ENCODE data around the gene MKX.
"Not testable (repeated sequence)": the region's sequence is repeated elsewhere in the genome, so short reads cannot be mapped to it uniquely, and the experiment has no call there.

The MKX gene

DNA sequence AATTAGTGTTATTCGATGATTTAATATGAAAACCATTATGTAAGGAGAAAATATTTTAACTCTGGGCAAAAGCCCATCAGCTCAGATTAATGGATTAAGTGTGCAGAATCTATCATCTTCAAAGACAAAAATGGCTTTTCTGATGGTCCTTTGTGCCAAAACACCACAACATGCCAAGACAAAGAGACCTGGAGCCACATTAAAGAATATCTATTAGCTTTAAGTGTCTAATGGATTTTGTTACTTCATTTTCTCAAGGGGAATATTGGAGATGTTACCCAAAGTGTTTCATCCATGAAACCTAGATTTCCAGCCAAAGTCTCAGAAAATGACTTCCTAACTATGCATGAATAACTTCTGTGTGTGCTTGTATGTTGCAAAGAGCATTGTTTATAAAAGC is 57.3 kb downstream of the MKX start:
- in situ Hi-C loops (cut with MboI; ENCODE audit: low sequenced_read_pairs, unreplicated experiment), result no loop called here
- TF ChIP-seq, protein P1, sequence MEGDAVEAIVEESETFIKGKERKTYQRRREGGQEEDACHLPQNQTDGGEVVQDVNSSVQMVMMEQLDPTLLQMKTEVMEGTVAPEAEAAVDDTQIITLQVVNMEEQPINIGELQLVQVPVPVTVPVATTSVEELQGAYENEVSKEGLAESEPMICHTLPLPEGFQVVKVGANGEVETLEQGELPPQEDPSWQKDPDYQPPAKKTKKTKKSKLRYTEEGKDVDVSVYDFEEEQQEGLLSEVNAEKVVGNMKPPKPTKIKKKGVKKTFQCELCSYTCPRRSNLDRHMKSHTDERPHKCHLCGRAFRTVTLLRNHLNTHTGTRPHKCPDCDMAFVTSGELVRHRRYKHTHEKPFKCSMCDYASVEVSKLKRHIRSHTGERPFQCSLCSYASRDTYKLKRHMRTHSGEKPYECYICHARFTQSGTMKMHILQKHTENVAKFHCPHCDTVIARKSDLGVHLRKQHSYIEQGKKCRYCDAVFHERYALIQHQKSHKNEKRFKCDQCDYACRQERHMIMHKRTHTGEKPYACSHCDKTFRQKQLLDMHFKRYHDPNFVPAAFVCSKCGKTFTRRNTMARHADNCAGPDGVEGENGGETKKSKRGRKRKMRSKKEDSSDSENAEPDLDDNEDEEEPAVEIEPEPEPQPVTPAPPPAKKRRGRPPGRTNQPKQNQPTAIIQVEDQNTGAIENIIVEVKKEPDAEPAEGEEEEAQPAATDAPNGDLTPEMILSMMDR (IDR thresholded peaks at IDR 0.05; ENCODE audit: borderline replicate concordance, control extremely low read depth, extremely low read depth, insufficient read depth, missing control alignments), result no peak
- DNase-seq (ENCODE audit: low spot score), result no peak

DNA sequence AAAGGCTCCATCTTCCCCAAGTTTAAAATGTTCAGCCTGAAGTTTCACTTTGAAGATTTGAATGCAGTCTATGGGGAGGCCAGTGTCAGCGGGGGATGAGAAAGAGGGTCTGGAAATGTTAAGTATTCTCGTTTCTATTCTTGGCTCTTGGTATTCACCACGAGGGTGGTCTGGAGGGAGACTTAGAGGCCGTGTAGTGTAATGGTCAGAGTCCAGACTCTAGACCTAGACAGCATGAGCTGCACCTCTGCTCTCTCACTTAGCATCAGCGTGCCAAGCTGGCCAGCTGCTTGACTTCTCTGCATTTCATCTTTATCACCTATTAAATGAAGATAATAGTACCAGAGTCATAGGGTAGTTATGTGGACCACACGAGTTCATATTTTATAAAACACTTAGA is 57.9 kb downstream of the MKX start:
- DNase-seq (ENCODE audit: low spot score), result no peak
- TF ChIP-seq, protein P1 (IDR thresholded peaks at IDR 0.05; ENCODE audit: borderline replicate concordance, control extremely low read depth, extremely low read depth, insufficient read depth, missing control alignments), result no peak
- in situ Hi-C loops (cut with MboI; ENCODE audit: low sequenced_read_pairs, unreplicated experiment), result no loop called here

DNA sequence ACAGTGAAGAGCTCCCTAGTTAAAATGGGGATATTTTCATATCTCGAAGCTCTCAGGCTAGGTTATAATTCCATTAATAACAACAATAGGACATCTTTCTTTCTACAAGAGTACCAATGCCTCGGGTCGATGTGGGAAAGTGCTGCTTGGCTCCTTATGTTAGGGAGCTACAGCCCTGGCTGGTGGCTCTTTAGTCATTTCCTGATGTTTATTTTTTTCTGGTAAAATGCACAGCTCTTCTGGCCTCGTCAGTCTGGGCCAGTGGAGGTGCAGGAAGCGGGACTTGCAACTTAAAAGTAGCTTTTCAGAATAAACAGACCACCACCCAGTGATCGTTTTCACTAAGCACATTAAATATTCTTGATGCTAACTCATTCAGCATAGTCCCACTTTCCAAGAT is 58.3 kb downstream of the MKX start:
- TF ChIP-seq, protein P1 (IDR thresholded peaks at IDR 0.05; ENCODE audit: borderline replicate concordance, control extremely low read depth, extremely low read depth, insufficient read depth, missing control alignments), result no peak
- in situ Hi-C loops (cut with MboI; ENCODE audit: low sequenced_read_pairs, unreplicated experiment), result no loop called here
- no peak for DNase-seq (ENCODE audit: low spot score)

DNA sequence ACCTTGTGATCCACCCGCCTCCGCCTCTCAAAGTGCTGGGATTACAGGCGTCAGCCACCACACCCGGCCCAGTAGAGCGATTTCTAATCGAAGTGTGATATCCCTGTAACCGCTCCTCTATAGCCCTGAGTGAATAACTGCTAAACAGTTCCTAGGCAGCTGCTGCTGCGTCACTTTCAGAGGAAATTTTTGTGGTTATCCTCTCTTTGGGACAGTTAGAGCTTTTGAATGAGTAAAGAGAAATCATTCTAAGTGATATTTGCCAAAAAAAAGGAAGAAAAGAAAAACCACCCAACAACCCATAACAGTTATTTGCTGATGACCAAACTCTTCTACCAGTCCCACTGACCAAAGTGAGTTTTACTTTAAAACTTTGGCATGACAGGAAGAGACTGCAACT is 59.9 kb downstream of the MKX start:
- DNase-seq (ENCODE audit: low spot score), result no peak
- in situ Hi-C loops (cut with MboI; ENCODE audit: low sequenced_read_pairs, unreplicated experiment), result no loop called here
- TF ChIP-seq, protein P1 (IDR thresholded peaks at IDR 0.05; ENCODE audit: borderline replicate concordance, control extremely low read depth, extremely low read depth, insufficient read depth, missing control alignments), result no peak

DNA sequence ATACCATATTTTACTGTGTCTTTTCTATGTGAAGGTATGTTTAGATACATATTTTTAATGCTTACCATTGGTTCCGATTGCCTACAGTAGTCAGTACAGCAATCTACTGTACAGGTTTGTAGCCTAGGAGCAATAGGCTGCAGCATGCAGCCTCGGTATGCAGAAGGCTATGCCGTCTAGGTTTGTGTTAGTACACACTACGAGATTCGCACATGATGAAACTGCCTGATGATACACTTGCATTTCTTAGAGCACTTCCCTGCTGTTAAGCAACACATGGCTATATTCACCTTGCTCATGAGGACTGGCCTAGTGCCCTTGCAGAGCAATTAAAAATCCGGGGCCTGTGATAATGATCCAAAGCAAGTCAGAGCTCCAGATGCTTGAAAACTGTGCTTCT is 62.4 kb downstream of the MKX start:
- in situ Hi-C loops (cut with MboI; ENCODE audit: low sequenced_read_pairs, unreplicated experiment), result no loop called here
- DNase-seq (ENCODE audit: low spot score), result no peak
- TF ChIP-seq, protein P1 (IDR thresholded peaks at IDR 0.05; ENCODE audit: borderline replicate concordance, control extremely low read depth, extremely low read depth, insufficient read depth, missing control alignments), result no peak

DNA sequence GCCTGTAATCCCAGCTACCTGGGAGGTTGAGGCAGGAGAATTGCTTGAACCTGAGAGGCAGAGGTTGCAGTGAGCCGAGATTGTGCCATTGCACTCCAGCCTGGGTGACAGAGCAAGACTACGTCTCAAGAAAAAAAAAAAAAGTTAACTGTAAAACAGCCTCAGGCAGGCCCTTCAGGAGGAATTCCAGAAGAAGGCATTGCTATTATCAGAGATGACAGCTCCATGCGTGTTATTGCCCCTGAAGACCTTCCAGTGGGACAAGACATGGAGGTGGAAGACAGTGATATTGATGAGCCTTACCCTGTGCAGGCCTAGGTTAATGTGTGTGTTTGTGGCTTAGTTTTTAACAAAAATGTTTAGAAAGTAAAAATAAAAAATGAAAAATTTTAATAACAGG is 63.8 kb downstream of the MKX start:
- in situ Hi-C loops (cut with MboI; ENCODE audit: low sequenced_read_pairs, unreplicated experiment); DNase-seq (ENCODE audit: low spot score): not testable (repeated sequence)

DNA sequence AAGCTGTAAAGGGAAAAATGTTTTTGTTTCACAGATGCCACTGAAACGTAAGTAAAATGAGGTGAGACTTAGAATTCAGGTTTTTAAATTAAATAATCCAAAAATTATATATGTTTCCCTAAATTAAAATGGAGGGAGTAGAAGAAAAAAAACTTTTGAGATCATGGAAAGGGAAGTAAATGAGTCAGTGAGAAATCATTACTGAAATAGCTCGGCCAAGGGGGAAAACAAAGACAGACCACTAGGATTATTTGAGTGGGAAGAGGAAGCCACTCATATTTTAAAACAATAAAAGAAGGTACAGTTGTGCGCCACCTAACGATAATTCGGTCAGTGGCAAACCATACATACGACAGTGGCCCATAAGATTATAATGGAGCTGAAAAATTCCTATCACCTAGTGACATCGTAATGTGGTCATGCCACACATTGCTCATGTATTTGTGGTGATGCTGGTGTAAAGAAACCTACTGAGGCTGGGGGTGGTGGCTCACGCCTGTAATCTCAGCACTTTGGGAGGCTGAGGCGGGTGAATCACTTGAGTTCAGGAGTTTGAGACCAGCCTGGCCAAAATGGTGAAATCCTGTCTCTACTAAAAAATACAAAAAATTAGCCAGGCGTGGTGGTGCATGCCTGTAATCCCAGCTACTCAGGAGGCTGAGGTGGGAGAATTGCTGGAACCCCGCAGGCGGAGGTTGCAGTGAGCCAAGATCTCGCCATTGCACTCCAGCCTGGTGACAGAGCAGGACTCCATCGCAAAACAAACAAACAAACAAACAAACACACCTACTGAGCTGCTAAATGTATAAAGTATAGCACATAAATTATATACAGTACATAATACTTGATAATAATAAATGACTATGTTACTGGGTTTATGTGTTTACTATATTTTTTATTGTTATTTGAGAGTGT is 64.7 kb downstream of the MKX start:
- in situ Hi-C loops (cut with MboI; ENCODE audit: low sequenced_read_pairs, unreplicated experiment), result no loop called here
- DNase-seq (ENCODE audit: low spot score), result no peak
- TF ChIP-seq, protein P1 (IDR thresholded peaks at IDR 0.05; ENCODE audit: borderline replicate concordance, control extremely low read depth, extremely low read depth, insufficient read depth, missing control alignments), result no peak

Data from GM13976 (cell line).